Left forelimb (tissue), 1 donor: Measurements from ENCODE around the gene PARM1.

ENCODE experiments used
- DNase-seq: peaks from one replicate; pipeline ENCODE4 v3.0.0-alpha.2; 2018; ENCODE audit warnings: low spot score

Gene PARM1

GRCh38 chr4:74942251-74942917 lies 9.5 kb downstream of the PARM1 start:
- no peak for DNase-seq

- DNase-seq = no peak
Observed at GRCh38 chr4:74942918-74943253, 10.0 kb downstream of the PARM1 start.

- DNase-seq = no peak
Observed at GRCh38 chr4:74944354-74944793, 11.5 kb downstream of the PARM1 start.

- DNase-seq = no peak
Observed at GRCh38 chr4:74946196-74946595, 13.3 kb downstream of the PARM1 start.

GRCh38 chr4:74947798-74948197 lies 14.9 kb downstream of the PARM1 start:
- DNase-seq = no peak

GRCh38 chr4:74948236-74948635 lies 15.3 kb downstream of the PARM1 start:
- DNase-seq = no peak

- DNase-seq = no peak
Observed at GRCh38 chr4:74950200-74950599, 17.3 kb downstream of the PARM1 start.

GRCh38 chr4:74950882-74951281 lies 18.0 kb downstream of the PARM1 start:
- no peak for DNase-seq

GRCh38 chr4:74953647-74954046 lies 20.7 kb downstream of the PARM1 start:
- no peak for DNase-seq

GRCh38 chr4:74958881-74959280 lies 26.0 kb downstream of the PARM1 start:
- no peak for DNase-seq

- DNase-seq = no peak
Observed at GRCh38 chr4:74961230-74961629, 28.3 kb downstream of the PARM1 start.

GRCh38 chr4:74962584-74962983 lies 29.7 kb downstream of the PARM1 start:
- DNase-seq = no peak

GRCh38 chr4:74964311-74964710 lies 31.4 kb downstream of the PARM1 start:
- no peak for DNase-seq

GRCh38 chr4:74967324-74967723 lies 34.4 kb downstream of the PARM1 start:
- no peak for DNase-seq

- DNase-seq = no peak
Observed at GRCh38 chr4:74968456-74969164, 35.7 kb downstream of the PARM1 start.

GRCh38 chr4:74969507-74970474 lies 36.9 kb downstream of the PARM1 start:
- no peak for DNase-seq

- DNase-seq = no peak
Observed at GRCh38 chr4:74970577-74970976, 37.7 kb downstream of the PARM1 start.

GRCh38 chr4:74971862-74972261 lies 38.9 kb downstream of the PARM1 start:
- DNase-seq = no peak

GRCh38 chr4:74975082-74975481 lies 42.2 kb downstream of the PARM1 start:
- DNase-seq = no peak

GRCh38 chr4:74975848-74976824 lies 43.2 kb downstream of the PARM1 start:
- no peak for DNase-seq

GRCh38 chr4:74982546-74983252 lies 49.8 kb downstream of the PARM1 start:
- no peak for DNase-seq
